ENCODE results near the gene ANKH.
A peak's percentile ranks its signal among the peaks of the same experiment; 100 is the strongest.

ANKH gene

GRCh38 chr5:14775857-14776256 lies 95.7 kb downstream of the ANKH start:
- H3K27ac ChIP-seq: peak overlapping the region; percentile 19; the same call in 1 of the 2 replicates
- TF ChIP-seq CTCF (conservative IDR thresholded peaks at IDR 0.05): no peak

DNA sequence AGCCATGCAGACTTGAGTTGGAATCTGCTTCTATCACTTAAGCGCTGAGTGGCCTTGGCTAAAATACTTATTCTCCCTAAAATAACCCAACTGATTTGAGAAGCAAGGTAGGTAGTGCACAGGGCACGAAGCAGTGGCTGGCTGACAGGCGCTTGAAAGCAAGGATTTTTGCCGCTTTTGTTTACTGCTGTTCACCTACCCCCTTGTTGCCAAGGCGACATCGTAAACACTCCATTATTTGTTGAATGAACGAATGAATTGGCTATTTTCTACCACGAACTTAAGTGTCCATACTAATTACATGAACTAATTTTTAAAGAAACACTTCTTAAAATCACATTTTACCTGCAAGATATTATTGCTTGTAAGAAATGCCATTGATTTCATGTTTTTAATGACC lies 98.0 kb downstream of the ANKH start:
- no peak for TF ChIP-seq CTCF (conservative IDR thresholded peaks at IDR 0.05)
- no peak overlapping the region for H3K27ac ChIP-seq

GRCh38 chr5:14771972-14772371 lies 99.6 kb downstream of the ANKH start:
- H3K27ac ChIP-seq: no peak overlapping the region
- TF ChIP-seq CTCF (conservative IDR thresholded peaks at IDR 0.05): no peak

DNA sequence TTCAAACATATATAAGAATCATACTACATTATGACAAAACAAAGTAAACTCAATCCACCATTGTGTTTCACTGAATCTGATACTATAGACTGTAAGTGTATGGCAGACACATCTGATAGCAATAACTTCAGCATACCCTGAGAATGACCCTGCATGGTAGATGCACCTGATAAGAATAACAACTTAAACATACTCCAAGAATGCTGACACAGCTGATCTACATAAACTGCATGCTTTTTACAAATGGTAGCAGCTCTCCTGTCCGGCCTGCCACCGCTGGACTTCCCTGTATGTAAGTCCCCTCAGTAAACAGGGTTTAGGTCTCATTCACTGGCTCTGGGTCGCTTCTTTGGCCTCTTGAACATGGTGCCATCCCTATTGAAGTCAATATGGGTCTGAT lies 100.4 kb downstream of the ANKH start:
- no peak overlapping the region for H3K27ac ChIP-seq
- no peak for TF ChIP-seq CTCF (conservative IDR thresholded peaks at IDR 0.05)

DNA sequence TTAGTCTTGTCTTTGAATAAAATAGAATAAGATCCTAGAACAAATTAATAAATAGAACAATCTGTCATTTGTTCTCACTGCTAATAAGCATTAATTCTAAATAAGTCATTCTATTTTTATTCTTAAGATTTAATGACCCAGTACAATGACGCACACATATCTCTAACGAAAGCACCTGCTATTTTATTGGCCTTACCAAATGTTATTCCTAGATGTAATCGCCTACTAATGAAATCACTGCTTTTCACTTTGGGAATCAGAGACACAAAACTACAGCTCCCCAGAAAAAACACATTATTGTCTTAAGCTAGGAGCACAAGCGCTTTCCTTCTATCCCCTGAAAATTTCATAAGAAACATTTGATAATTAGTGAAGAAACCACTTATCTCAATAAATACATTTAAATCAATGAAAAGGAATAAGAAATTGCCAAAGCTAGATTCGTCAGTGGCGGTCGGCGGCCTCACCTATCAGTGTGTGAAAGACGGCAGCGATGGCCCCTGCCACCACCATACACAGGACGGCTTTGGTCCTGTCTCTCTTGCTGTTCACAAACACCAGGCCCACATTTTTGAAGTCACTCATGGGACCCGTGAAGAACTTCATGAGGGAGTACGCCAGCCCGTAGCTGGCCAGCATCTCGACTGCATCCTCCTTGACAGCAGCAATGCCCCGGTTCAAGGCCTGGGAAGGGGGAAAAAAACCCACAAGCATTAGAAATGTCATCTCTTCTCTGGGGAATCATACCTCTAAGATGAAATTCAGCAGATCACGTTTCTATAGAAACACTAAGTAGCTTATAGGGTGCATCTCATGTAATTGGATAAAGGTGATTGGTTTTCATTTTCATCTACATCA lies 102.8 kb downstream of the ANKH start:
- peak overlapping the region; percentile 71 for H3K27ac ChIP-seq
- no peak for TF ChIP-seq CTCF (conservative IDR thresholded peaks at IDR 0.05)

DNA sequence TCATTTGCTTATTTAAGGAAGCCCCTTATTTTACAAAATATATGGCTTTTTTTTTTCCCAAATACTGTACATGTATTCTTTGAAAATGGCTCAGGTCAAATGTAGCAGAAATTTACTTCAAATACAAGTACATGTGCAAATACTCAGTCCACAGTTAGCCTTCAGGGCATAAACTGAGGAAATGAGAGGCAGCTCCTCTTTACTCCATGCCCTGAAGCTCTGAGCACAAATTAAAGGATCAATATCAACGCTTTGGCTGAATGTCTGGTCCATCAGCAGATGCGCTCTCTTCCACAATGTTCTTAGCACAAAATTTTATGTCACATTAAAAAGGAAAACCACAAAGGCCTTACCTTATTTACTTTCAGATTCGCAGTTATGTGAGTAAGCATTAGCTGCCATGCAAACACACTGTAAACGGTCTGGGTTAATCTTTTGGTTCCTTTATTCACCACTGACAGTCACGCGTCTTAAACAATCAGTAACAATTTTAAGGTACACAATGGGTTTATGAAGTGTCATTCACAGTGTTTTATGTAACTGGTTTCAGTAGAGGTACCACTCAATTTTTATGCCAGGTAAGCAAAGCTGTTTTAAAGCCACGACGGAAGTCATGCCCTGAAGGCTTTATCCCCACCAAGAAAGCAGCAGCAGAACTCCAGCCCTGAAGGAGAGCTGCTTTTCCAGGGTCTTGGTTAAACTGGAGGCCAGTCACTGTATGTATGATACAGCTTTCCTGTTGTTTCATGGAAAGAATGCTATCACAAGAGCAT lies 103.7 kb downstream of the ANKH start:
- TF ChIP-seq CTCF (conservative IDR thresholded peaks at IDR 0.05): no peak
- H3K27ac ChIP-seq: peak overlapping the region; percentile 71

GRCh38 chr5:14767053-14767452 lies 104.5 kb downstream of the ANKH start:
- H3K27ac ChIP-seq: peak overlapping the region; percentile 71
- no peak for TF ChIP-seq CTCF (conservative IDR thresholded peaks at IDR 0.05)
